OCI-M1 (cell line): ENCODE data around the gene NOS1AP.
"Not testable (repeated sequence)": the region's sequence is repeated elsewhere in the genome, so short reads cannot be mapped to it uniquely, and the experiment has no call there.

Experiments used
- DNase-seq: peaks from one replicate; lab custom pipeline; 2025; lab: John Stamatoyannopoulos, UW

Gene NOS1AP

DNA sequence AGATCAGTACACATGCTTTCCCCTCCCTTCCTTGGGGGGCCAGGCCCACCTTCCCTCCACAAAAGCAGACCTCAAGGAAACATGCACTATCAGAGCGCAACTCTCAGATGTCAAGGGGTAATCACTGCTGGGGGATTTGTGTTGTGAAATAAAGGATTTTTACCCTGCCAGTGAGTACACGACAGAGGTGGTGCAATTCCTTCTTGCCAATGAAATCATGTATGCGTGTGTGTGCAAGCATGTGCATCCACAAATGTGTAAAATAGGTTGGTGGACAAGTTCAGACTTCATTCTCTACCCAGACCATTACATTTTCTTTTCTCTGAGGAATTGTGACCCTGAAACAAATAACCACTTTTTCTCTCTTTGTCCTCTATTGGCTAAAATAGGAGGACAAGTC lies 9.8 kb upstream of the NOS1AP start:
- no peak for DNase-seq

DNA sequence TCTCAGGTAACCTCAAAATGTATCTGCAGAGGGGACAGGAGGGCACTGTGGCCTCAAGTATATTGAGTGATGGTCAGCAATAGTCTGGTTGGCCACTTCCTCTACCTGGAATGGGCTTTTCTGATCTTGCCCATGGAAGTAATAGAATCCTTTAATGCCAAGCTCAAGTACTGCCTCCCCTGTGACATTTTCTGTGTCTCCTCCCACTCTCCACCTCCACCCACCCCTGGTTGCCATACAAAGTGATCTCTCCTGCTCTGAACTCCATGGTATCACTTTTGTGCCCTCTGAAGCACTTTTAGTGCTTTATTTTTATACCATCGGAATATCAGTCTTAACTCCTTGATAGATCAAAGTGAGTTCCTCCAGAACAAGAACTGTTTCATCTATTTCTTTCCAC lies 9.2 kb upstream of the NOS1AP start:
- DNase-seq, result no peak

DNA sequence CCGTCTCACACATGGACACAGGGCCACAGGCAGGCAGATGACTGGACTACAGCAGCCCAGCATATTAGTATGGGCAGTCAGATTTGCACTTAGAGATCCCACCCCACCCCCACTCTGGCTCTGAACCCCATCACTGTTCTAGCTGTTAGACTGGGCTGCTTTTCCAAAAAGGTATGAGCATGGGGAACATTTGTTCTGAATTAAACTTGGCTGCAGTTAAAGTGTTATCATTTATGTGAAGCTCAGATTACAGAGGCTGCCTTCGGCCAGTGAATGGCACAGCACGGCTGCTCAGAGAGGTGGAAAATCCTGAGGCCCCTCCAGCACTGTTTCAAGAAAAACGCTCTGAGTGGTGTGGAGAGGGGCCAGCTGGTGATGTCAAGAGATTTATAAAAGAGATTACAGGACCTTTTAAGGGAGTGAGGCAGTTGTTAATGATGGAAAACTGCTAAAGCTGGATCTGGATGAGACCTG lies 6.9 kb upstream of the NOS1AP start:
- DNase-seq, result no peak

DNA sequence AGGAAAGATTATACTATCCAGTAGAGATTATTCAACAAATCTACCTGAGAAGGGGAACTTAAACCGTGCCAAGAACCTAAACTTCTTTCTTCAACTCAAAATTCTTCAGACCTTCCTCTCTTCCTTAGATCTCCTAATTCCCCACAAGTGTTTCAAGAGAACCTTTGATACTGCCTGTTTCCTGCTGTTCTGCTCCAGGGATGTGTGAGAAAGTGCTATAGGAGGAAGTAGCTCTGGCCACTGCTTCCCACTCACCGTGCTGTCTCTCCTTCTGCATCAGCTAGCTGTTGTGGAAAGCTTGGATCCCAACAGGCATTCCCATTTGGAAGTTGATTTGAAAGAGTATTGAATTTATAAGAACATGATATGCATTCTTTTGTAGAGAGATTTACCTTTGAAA lies 4.5 kb upstream of the NOS1AP start:
- no peak for DNase-seq

DNA sequence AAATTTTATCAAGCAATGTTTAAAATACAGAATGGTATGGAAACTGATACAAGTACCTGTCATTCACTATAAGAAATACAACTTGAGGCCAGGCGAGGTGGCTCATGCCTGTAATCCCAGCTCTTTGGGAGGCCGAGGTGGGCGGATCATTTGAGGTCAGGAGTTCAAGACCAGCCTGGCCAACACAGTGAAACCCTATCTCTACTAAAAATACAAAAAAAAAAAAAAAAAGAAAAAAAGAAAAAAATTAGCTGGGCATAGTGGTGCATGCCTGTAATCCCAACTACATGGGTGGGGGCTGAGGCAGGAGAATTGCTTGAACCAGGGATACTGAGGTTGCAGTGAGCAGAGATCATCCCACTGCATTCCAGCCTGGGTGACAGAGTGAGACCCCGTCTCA lies 2.7 kb upstream of the NOS1AP start:
- not testable (repeated sequence) for DNase-seq

DNA sequence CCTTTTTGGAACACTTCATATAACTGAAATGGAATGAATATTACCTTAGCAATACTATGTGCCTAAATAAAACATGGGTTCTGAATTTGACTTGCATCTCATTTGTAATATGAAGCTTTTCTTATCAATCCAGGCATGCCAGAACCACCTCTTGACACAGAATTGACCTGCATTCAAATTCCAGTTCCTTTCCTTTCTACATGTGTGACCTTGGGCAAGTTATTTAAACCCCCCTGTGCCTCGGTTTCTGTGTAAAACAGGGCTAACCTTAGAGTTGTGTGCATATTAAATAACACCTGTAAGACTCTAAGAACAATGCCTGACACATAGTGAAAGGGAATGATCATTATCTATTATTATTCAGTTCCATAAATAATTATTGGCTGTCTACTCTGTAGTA lies 2.0 kb upstream of the NOS1AP start:
- DNase-seq, result no peak

DNA sequence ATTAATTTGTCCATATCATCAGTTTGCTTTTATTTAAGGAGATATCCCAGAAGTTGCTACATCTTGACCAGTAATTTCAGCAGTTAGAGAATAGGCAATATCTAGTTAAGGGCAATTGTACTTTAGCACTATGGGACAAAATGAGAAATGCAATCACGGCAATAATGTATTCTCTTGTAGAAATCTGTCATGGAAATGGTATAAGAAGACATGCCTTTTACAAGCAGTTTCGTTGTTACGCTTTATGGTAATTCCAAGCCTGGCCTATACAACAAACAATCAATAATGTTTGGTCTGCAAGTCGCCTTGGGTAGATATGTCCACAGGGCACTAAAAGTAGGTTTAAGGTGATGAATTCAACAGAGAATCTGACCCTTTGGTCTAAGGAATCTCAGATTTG lies 1.2 kb upstream of the NOS1AP start:
- no peak for DNase-seq

DNA sequence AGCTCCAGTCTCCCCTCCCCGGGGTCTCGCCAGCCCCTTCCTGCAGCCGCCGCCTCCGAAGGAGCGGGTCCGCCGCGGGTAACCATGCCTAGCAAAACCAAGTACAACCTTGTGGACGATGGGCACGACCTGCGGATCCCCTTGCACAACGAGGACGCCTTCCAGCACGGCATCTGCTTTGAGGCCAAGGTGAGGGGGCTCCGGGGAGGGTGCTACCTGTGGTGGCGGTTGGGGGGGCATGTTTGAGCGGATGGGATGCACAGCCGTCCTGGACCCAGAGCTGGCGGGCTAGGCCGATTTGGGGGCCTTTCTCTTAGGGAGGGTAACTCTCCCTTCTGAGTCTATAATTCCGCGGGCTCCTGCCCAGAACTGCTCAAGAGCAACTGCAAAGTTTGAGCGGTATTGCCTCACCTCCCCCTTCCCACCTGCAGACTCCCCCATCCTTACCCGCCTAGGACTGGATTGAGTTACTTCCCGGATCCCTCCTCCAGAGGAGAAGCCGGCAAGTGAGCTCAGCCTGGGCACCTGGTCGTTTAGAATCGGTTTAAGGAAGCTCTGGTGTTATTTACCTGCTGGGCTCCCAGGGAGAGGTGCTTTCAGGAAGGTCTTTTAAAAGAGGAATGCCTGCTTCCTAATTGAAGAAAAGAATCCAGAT lies 730 bp downstream of the NOS1AP start:
- no peak for DNase-seq

DNA sequence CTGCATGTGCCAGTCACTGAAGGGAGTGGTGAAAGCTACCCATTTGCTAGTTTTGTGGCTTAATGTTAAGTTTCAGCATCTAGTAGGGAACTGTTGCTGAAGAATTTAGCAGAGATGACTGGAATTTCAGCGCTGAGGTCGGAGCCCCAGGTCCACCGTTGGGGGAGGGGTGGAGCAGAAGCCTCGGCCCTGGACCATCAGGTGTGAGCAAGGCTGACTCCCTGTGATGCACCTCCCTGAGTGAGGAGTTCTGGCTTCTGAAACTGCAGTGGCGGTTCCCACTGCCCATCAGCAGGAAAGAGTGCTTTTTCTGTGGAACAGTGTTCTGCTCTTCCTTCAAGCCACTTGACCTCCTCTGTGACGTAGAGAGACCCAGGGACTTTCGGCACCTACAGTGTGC lies 1.3 kb downstream of the NOS1AP start:
- no peak for DNase-seq

DNA sequence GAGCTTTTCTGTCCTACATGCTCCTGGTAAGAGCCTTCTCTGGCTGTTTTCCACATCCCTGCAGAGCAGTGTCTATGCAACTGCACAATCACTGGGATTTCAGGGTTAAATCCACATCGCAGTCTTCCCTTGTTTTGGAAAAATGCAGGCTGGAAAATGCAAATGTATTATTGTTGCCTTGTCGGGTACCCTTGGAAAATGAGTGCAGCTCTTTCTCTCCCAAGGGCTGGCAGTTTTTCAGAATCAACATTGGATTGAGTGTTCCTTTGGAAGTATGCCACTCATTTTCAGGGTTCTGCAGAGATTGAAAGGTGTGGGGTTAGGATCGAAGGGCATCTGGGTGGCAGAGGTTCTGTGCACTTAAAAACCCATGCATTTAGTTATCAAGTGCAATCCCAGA lies 3.2 kb downstream of the NOS1AP start:
- DNase-seq, result no peak

DNA sequence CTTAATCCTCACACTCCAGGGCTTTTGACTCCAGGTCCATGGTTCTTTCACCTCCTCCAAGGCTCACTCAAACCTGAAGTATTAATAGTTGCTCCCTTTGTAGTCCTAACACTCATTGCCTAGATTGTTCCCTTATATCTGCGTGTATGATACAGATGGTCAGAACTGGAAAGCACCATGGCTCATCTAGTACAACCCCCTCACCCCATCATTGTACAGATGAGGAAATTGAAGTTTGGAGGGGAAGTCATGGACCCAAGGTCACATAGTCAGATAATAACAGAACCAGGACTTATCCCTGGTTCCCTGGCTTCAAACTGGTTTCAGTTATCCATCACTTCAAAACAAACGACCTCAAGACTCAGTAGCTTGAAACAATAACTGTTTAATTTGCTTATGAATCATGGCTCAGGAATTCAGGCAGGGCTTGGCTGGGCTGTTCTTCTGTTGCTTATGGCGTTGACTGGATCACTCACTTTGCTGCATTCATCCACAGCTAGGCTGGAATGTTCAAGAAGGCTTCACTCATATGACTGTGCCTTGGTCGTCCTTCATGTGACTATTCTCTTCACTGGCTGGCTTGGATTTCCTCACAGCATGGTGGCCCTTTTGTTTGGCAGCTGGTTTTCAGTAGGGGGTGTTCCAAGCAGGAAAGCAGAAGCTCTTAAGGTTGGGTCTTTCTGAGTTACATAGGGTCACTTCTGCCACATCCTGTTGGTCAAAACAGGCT lies 5.0 kb downstream of the NOS1AP start:
- no peak for DNase-seq

DNA sequence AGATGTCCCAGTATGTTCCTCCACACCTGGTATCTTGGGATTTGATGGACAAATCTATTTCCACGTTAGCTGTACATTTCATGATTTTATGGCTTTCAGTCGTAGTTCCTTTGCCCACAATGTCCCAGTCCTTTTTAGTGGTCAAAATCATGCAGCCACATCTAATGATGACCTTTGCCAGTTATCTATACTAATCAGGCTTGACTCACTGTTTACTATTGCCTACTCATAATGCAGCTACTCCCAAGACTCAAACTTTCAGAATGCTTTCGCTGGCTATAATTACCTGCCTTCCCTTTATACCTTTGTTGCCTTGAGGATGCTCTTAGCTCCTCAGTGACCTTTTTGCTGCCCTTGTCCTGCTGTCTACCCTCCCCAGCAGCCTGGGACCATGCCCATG lies 6.4 kb downstream of the NOS1AP start:
- DNase-seq, result no peak

DNA sequence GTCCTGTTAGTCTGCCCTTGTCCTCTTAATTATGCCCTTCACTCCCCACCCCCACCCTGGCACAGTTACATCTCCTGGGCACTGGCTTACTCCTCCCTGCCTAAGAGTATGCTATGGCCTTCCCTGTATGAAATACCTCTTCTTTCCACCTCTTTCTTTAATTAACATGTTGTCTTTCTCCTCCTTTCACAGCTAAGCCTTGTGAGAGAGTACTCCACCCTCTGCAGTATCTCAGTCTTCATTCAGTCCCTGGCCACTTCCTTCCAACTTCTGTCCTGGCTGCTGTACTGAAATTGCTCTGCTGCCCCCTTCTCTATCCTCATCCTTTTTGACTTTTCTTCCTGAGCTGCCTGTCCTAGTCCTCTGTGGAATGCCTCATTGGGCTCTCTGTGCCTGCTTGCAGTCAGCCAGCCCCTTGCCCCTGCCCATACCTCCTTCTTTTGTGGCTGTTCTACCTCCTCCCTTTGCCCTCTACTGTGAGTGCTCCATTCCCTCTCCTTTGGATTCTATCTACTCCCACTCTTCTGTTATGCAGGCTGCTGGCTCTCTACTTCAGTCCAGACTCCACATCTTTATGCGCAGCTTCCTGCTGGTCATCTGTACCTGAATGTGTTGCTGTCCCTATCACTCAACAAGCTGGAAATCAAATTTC lies 8.3 kb downstream of the NOS1AP start:
- no peak for DNase-seq

DNA sequence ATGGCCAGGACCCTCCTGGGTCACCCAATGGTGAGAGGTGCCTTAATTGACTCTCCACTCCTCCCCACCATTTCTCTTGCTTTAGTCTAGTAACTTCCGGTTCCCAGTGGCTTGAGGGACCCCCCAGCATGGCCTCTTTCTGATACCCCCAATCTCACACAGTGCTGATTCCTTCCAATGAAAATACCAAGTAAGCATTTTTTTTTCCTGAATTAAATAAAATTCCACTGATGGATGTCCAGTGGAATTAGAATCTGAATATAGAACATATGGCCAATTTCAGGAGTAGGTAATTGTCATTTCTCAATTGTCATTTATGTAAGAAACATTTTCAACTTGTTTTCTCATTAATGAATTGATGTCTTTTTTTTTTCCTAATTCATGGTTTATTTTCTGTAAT lies 9.5 kb downstream of the NOS1AP start:
- DNase-seq, result no peak

DNA sequence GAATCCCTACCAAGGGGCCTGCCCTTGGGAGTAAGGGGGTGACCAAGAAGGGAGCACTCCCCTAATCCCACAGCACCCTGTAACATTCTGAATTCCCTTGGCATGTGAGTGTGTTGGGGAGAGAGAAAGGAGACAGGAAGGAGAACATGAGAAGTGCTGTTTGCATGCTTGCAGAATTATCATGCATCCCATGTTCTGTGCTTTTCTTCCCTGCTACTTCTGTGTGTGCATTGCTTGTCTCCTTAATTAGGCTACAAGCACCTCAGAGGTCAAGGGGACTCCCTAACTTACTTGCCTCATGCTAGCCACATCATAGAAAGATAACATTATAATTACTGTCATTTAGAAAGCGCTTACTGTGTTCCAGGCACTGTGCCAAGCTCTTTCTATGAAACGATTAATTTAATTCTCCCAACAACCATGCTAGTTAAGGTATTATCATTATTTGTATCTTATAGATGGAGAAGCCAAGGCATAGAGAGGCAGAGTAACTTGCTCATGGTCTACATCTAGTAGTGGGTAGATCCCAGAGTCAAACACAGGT lies 11.1 kb downstream of the NOS1AP start:
- DNase-seq, result no peak

DNA sequence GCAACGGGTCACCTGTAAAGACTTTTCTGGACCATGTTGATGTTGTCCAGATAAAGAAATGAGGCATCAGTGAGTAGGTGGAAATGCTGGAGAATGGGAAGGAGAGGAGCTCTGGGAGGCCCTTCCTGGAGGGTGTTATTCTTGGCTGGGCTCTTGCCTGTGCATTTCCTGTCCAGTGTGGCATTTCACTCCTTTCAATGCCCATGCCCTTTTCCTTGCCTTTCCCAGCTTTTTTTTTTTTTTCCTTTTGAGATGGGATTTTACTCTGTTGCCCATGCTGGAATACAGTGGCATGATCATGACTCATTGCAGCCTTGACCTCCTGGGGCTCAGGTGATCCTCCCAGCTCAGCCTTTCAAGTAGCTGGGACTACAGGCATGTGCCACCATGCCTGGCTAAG lies 11.8 kb downstream of the NOS1AP start:
- no peak for DNase-seq

DNA sequence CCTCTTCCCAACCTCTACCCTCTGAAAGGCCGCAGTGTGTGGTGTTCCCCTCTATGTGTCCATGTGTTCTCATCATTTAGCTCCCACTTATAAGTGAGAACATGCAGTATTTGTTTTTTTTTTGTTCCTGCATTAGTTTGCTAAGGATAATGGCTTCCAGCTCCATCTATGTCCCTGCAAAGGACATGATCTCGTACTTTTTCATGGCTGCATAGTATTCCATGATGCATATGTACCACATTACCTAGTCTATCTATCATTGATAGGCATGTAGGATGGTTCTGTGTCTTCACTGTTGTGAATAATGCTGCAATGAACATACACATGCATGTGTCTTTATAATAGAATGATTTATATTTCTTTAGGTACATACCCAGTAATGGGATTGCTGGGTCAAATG lies 12.6 kb downstream of the NOS1AP start:
- not testable (repeated sequence) for DNase-seq

DNA sequence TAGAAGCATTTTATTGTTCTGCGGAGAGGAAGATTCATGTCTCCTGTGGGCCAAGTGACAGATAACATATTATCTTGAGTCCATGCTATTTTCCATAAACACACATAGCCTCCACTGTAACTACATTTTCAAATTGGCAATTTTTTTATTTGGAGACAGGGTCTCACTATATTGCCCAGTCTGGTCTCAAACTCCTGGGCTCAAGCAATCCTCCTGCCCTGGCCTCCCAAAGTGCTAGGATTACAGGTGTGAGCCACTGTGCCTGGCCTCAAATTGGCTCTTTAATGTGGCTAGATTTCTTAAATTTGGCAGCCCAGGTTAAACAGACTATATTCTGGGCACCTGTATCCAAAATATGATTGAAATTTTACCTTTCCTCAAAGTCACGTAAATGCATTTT lies 13.8 kb downstream of the NOS1AP start:
- DNase-seq, result no peak

DNA sequence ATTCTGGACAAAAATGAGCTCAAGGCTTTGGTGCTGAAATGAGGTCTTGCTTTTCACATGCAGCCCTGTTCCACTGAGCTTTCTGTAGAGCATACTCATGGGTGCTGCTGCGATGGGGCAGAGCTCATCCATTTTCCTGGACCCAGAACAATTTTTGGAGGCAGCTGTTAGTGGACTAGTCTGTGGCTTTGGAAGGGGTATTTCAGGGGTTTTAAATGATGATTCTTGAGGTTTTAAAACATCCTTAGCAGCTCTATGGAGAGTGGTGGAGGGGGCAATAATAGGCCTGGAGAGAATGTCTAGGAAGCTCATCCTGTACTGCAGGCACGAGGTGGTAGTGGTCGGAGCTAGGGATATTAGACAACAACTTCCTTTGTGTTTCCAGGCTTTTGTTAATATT lies 16.5 kb downstream of the NOS1AP start:
- DNase-seq, result no peak

DNA sequence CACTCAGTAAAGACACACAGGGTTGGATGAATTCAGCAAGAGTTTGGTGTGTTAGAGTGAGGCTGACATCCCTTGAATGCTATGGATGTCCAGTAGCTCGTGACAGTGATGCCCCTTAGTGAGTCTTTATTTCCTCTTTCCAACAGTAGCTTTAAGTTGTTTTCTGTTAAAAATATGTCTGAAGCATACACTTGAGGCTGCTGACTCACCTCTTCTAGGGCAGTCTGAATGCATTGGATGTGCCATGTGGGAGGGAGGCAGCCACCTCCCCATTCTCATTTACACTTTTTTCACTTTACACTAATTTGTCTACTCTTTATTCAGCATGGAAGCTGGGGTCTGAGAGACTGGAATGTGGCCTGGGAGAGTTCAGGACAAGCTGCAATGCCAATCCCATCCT lies 17.6 kb downstream of the NOS1AP start:
- peak; percentile 49 for DNase-seq

DNA sequence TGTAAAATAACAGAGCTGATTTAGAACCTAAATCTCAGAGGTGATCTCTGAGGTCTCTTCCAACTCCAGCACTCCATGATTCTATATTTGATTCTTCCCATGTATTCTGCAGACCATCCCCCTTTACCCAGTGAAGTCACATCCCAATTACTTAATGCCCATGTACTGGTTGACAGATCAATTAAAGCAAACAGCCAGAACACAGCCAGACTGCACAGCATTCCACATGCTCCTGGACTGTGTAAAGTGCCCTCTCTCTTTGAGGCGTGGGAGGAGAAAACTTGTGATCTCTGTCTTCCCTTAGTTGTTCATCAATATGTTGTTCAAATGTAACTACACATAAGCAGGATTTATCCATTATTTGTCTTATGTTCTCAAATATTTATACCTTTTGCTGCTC lies 18.1 kb downstream of the NOS1AP start:
- no peak for DNase-seq

DNA sequence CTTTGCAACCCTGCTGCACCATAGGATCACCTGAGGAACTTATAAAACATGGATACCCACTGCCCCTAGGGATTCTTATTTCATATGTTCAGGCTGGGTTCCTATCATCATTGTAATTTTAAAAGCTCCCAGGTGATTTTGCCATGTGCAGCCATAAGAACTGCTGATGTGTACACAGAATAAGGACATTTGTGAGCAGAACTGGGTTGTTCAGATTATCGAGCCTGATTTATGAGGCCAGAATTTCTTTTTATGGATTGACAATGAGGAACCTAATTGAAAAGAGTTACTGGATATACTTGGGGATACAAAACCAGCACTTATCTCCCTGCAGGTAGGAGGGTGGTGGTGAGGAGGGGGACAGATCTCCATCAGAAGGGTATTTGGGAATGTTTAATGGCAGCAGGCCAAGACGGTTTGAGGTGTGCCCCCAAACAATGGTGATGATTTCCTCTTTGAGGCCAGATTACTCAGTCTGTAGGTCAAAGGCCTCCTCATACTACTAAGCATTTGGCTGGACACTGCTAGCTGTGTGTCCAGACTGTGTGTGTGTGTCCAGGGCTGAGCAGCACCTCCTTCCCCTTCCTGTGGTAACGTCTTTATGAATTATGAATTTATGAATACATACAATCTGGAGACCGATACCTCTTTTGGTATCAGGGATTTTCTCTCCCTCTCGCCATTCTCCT lies 18.9 kb downstream of the NOS1AP start:
- DNase-seq, result no peak

DNA sequence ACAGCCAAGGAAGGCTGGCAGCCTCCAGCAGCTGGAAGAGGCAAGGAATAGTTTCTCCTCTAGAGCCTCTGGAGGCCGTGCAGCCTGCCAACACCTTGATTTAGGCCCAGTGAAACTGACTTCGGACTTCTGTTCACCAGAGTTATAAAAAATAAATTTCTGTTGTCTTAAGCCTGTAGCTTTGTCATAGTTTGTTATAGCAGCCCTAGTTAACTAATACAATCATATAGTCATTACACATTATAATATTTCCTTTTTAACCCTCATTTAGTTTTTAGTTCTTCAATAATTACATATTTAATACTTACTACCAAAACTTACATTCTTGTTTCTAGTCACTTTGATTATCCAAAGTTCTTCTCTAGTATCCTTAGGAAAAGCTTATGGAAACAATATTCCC lies 20.3 kb downstream of the NOS1AP start:
- no peak for DNase-seq
